Measurements from ENCODE around the gene NT5C2.
"Not testable (repeated sequence)": the region's sequence is repeated elsewhere in the genome, so short reads cannot be mapped to it uniquely, and the experiment has no call there.

NT5C2 gene
- 79.9 to 149 (median 116) reads per million in 18 experiments for total RNA-seq

DNA sequence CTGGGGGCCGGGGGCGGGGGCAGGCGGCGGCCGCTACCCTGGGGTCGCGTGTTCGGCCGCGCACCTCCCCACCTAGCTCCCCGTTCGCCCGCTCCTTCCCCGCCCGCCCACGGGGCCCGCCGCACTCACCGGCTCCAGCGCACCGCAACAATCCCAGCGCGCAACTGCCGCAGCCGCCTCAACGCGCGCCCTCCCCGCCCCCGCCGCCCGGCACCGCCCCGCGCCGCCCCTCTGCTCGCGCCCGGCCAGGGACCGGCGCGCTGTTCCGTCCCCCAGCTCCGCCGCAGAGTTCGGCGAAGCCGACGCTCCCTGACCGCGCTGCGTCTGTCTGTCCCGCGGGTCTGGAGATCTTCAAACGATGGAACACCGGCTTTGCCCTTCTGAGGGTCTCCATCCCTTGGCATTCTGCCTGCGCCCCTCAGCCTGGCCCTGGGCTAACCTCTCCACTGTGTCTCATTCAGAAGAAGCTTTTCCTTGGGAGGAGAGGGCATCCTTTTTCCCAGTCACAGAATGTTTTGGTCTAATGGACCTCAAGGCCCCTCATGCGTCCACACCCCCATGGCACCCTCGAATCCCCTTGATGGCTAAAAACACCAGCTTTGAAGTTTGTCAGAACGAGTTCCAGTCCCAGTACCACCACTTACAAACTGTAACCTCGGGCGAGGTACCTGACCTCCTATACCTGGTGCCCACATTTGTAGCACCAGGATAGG, at the start of gene NT5C2:
TSS of gene NT5C2 (minus strand) at position 166 of the 713 bp plus-strand sequence. CDS start 18,314 bp downstream, outside the sequence.
- peak; percentile 73 to 84 for DNase-seq

DNA sequence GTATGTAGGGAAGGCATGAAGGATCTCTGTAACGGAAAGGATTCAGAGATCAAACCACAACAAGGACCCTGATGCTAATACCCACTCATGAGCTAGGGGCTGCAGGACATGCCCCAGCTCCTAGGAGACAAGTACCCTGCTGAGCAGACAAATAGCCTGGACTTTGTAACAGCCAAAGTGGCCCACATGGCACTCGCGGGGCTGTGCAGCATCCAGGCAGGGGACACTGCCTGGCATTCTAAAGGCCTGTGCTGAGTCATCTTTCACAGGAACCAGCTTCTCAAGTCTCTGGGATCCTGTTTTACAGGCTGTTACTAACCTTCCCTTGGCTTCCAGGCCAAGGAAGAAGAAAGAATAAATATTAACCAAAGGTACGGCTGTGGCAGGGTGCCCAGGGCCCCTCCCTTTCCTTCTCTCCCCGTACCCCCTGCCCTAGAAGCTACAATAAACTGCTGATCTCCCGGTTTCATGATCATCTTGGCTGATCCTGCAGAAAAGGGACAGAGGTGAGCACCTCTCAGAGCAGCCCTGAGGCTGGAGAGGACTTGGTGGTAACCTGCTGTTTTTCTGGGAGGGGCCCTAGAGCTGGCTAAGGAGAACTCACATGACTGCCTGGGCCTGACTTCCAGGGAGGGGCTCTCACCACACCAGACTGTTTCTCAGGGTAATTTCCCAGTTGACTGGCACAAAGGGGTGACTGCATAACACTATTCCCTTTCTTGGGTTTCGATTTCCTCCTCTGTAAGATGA, 48.4 kb upstream of the NT5C2 start:
- DNase-seq, result peak; percentile 77 to 79

DNA sequence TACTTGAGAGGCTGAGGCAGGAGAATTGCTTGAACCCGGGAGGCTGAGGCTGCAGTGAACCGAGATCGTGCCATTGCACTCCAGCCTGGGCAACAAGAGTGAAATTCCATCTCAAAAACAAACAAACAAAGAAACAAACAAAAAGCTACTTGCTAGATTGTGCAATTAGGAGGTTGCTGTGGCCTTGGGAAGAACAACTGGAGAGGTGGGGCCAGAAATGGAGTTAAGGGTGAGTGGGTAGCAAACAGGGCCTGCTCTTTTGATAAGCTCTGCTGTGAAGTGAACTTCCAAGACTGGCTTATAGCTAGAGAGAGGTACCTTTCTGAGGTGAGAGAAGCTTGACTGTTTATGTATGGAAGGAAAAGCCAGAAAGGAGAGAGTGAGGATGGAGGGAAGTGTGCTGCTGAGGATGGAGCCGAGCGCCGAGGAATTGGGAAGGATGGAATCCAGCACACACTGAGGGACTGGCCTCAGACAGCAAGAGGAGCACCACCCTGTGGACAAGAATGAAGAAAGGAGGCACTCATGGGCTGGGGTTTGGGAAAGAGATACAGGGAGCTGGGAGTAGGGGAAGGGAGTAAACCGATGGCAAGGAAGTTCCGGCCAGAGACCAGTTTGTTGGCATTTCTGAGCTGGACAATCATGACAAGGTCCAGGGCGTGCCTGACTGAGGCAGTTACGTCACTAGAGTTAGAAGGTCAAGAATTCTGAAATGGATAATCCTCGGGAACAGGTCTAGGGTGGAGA, 45.6 kb upstream of the NT5C2 start:
- DNase-seq, result no peak

DNA sequence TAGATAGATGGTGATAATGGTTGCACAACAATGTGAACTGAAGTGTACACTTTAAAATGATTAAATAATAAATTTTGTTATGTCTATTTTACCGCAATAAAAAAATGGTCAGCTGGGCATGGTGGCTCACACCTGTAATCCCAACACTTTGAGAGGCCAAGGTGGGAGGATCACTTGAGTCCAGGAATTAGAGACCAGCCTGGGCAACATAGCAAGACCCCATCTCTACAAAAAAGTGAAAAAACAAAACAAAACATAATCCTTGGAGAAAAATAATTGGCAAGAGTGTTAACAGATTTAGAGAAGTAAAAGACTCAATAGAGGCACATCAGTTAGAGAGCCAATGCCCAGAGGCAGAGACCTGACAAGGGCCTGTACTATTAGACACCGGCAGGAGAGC, 42.7 kb upstream of the NT5C2 start:
- no peak for DNase-seq

DNA sequence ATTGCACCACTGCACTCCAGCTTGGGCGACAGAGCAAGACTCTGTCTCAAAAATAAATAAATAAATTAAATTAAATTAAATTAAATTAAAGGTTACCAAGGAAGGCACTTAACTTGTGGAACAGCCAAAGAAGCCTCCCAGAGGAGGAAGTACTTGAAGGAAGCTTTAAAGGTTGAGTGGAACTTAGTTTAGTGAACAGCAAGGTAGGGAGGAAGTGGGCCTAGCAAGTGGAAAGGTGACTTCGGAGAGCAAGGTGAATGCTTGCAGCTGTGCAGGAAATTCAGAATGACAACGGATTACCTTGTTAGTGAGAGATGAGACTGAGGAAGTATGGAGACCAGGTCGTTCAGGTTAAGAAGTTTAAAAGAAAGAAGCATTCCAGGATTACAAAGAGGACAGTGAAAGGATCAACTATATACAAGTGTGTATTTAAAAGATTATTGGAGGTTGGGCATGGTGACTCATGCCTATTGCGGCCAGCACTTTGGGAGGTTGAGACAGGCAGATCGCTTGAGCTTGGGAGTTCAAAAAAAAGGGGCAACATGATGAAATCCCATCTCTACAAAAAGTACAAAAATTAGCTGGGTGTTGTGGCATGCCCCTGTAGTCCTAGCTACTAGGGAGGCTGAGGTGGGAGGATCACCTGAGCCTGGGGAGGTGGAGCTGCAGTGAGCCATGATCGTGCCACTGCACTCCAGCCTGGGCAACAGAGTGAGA, 39.9 kb upstream of the NT5C2 start:
- DNase-seq, result no peak

DNA sequence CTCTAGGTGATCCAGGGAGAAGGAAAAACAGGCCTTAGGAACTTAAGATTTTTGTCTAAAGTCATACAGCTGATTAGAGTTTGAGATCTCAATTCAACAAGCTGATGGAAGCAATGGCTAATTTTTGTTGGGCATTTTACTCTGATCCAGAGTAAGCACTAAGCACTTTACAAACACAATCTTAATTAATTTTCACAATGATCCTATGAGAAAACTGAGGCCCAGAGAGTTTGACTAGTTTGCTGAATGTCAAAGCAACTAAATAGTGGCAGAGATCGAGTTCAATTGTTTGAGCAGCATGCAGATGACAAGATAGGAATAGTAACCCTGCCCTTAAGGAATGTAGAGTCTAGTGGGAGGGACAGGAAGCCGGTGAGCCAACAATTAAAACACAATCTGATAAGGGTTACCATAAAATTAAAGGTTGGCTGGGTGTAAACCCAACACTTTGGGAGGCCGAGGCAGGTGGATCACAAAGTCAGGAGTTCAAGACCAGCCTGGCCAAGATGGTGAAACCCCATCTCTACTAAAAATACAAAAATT, 39.1 kb upstream of the NT5C2 start:
- DNase-seq, result no peak

DNA sequence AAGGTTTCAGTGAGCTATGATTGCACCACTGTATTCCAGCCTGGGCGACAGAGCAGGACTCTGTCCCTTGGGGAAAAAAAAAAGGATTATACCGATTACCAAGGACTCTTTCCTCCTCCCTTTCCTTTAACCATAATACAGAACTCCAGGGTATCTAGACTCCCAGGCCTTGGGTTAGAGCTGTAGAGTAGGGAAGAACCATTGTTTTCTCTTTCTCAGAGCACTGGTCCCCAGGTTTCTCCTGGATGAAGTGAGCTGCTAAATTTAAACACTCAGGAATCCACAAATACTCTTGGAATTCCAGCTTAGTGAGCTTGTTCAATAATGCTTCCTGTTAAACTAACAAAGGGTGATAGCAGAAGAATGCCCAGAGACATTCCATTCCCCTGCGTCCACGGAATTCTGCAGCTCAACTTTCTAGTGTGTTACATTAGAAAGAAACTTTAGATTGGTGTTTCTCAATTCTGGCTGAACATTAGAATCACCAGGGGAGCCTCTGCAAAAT, 38.0 kb upstream of the NT5C2 start:
- DNase-seq, result no peak

DNA sequence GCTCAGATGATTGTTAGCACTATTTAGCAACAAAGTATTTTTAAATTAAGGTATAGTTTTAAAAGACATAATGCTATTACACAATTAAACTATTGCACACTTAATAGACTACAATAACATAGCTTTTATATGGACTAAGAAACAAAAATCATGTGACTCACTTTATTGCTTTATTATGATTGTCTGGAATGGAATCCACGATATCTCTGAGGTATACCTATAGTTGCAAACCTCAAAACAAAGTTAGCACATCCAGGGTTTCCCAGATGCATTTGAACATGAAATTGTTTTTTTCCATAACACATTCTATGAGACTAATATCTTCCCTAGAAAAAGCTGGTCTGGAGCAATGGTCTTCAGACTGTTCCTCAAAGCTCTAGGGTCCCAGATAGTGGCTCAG, 34.3 kb upstream of the NT5C2 start:
- no peak for DNase-seq

DNA sequence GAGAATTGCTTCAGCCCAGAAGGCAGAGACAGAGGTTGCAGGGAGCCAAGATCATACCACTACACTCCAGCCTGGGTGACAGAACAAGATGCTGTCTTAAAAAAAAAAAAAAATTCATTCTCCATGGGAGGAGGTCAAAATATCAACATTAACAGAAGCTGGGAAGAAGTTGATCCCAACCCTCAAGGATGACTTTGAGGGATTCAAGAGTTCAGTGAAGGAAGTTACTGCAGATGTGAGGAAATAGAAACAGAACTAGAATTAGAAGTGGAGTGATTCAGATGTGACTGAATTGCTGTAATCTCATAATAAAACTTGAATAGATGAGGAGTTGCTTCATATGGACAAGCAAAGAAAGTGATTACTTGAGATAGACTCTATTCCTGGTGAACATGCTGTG, 32.9 kb upstream of the NT5C2 start:
- peak; percentile 29 to 61 for DNase-seq

DNA sequence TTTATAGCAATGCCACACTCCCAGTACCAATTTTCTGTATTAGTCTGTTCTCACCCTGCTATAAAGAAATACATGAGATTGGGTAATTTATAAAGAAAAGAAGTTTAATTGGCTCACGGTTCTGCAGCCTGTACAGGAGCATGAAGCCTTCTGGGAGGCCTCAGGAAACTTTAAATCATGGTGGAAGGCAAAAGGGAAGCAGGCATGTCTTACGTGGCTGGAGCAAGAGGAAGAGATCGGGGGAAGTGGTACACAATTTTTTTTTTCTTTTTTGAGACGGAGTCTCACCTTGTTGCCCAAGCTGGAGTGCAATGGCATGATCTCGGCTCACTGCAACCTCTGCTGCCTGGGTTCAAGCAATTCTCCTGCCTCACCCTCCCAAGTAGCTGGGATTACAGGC, 31.6 kb upstream of the NT5C2 start:
- DNase-seq, result peak; percentile 27 to 47

DNA sequence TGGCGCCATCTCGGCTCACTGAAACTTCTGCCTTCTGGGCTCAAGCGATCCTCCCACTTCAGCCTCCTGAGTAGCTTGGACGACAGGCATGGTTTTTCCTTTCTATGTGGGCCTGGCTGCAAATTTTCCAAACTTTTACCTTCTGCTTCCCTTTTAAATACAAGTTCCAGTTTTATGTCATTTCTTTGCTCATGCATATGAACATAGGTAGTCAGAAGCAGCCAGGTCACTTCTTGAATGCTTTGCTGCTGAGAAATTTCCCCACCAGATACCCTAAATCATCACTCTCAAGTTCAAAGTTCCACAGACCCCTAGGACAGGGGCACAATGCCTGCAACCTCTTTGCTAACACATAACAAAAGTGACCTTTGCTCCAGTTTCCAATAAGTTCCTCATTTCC, 31.1 kb upstream of the NT5C2 start:
- peak in 1 of 2 donors; percentile 34 for DNase-seq

DNA sequence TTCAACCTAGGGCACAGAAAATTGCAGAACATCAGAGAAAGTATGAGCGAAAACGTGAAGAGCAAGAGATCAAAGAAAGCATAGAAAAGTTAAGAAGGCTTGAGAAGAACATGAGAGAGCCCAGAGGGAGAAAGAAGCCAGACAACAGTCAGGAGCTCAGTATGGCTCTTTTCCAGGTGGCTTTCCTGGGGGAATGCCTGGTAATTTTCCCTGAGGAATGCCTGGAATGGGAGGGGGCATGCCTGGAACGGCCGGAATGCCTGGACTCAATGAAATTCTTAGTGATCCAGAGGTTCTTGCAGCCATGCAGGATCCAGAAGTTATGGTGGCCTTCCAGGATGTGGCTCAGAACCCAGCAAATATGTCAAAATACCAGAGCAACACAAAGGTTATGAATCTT, 23.3 kb upstream of the NT5C2 start:
- not testable (repeated sequence) for DNase-seq

DNA sequence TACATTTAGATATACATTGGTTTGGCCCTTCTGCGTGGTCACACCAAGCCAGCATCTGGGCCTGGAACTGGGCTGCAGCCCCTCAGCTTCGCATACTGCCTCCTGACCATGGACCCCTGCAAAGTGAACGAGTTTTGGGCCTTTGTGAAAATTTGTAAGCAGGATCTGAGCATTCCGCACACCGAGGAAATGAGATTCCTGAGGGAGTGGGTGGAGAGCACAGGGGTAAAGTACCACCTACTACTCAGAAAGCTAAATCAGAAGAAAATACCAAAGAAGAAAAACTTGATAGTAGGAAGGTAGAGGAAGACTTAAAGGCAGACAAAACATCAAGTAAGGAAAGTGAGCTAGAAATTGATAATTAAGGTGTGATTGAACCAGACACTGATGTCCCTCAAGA, 22.5 kb upstream of the NT5C2 start:
- no peak for DNase-seq

DNA sequence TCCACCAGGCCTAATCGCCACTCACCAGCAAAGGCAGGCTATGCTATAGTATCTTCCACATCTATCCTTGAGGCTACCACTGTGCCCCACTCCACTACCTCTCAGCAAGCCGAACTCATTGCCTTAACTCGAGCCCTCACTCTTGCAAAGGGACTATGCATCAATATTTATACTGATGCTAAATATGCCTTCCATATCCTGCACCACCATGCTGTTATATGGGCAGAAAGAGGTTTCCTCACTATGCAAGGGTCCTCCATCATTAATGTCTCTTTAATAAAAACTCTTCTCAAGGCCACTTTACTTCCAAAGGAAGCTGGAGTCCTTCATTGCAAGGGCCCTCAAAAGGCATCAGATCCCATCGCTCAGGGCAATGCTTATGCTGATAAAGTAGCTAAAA, 17.2 kb upstream of the NT5C2 start:
- DNase-seq, result not testable (repeated sequence)

DNA sequence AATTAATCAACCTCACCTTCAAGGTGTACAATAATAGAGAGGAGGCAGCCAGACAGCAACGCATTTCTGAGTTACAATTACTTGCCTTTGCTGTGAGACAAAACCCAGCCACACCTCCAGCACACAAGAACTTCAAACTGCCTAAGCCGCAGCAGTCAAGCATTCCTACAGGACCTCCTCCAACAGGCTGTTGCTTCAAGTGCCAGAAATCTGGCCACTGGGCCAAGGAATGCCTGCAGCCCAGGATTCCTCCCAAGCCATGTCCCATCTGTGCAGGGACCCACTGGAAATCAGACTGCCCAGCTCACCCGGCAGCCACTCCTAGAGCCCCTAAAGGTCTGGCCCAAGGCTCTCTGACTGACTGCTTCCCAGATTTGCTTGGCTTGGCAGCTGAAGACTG, 14.6 kb upstream of the NT5C2 start:
- DNase-seq, result not testable (repeated sequence)

DNA sequence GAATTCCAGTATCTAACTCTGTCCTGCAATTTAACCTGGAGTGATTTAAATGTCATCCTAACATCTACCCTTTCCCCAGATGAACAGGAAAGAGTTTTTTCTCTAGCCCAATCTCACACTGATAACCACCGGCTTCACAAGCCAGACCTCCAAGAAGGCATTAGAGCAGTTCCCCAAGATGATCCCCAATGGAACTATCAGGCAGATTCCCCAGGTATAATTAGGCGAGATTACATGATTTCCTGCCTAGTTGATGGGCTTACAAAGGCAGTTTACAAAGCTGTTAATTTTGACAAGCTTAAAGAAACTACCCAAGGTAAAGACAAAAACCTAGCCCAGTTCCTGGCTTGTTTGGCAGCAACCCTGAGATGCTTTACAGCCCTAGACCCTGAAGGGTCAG, 14.1 kb upstream of the NT5C2 start:
- DNase-seq, result no peak

DNA sequence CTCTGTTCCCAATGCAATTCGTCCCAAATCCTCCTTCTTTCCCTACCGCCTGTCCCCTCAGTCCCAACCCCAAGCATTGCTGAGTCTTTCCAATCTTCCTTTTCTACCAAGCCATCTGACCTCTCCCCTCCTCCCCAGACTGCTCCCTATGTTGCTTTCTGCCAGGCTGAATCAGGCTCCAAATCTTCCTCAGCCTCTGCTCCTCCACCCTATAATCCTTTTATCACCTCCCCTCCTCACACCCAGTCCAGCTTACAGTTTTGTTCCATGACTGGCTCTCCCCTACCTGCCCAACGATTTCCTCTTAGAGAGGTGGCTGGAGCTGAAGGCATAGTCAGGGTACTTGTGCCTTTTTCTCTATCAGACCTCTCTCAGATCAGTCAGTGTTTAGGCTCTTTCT, 13.6 kb upstream of the NT5C2 start:
- DNase-seq, result not testable (repeated sequence)

DNA sequence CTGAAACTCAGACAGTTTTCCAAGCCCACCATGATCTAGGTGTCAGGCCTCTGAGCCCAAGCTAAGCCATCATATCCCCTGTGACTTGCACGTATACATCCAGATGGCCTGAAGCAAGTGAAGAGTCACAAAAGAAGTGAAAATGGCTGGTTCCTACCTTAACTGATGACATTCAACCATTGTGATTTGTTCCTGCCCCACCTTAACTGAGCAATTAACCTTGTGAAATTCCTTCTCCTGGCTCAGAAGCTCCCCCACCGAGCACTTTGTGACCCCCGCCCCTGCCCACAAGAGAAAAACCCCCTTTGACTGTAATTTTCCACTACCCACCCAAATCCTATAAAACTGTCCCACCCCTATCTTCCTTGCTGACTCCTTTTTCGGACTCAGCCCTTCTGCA, 12.3 kb upstream of the NT5C2 start:
- not testable (repeated sequence) for DNase-seq

DNA sequence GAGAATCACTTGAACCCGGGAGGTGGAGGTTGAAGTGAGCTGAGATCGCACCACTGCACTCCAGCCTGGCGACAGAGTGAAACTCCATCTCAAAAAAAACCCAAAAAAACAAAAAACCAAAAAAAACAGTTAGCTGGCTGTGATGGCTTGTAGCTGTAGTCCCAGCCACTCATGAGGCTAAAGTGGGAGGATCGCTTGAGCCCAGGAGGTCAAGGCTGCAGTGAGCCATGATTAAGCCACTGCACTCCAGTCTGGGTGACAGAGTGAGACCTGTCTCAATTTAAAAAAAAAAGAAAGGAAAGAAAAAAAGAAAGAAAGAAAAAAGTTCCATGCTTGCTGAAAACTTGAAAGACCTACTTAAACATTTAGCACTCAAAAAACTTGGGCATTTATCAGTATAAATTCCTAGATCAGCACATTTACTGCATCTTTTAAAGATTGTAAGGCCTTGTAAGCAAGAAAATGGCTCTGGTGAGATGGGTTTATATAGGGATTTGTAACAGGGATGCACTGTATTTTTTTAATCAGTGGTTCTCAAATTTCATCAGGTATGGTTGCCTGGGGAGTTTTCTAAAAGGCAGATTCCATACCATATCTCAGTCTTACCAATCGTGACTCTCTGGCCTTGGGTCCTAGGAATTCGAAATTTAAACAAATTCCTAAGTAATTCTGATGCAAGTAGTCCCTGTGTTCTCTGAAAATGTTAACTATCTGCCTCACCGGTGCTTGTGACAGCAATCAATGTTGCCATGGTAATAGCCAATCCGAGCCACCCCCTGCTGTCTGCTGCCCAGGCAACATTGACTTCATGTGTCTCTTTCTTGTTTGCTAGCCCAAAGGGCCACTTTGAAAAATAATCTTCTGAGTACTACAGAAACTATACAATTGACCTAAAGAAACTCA, 11.5 kb upstream of the NT5C2 start:
- DNase-seq, result no peak

DNA sequence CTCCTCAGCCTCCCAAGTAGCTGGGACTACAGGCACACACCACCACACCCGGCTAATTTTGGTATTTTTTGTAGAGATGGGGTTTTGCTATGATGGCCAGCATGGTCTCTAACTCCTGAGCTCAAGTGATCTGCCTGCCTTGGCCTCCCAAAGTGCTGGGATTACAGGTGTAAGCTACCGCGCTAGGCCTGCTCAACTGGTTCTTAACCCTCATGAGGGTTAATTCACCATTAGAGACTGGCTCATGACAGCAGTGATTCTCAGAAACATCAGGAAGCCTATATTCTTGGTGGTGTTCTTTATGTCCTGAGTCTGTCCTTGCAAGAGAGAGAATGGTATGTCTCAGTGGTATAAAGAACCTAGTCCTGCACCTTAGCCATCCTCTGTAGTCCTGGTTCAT, 10.4 kb upstream of the NT5C2 start:
- DNase-seq, result no peak

DNA sequence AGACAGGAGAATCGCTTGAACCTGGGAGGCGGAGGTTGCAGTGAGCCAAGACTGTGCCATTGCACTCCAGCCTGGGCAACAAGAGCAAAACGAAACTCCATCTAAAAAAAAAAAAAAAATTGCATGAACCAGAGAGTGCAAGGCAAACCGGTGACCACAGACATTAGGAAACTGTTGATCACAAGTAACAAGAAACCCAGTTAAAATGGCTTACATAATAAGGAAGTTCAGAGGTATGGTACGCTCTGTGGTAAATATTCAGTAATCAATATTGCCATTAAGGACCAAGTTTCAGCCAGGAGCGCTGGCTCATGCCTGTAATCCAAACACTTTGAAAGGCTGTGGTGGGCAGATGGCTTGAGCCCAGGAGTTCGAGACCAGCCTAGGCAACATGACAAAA, 9.2 kb upstream of the NT5C2 start:
- peak; percentile 80 to 89 for DNase-seq
